Esophagus squamous epithelium (tissue), 5 donors: ENCODE results near the gene RECK. TPM values are rescaled to one million over a fixed set of nuclear protein-coding genes. Genes with fewer than 3 reads are reported as not detected.

Experiments used
- DNase-seq: peaks from one replicate; lab custom pipeline; 2025; lab: John Stamatoyannopoulos, UW
- H3K27ac ChIP-seq, 4 donors: fragments of 200-600 bp; sonication (generic); one replicate each; pipeline ENCODE4 v1.5.1; 2016 to 2019; ENCODE audit warnings: mild to moderate bottlenecking in 1 of 4
- H3K27me3 ChIP-seq, 4 donors: fragments of 200-600 bp; sonication (generic); 1 replicate in 3 of 4; 2 replicates in 1 of 4; pipeline versions ENCODE4 v1.5.1 to v1.6.0; 2017 to 2021; ENCODE audit warnings: antibody characterized with exemption in 1 of 4
- H3K36me3 ChIP-seq, 3 donors: fragments of 200-600 bp; sonication (generic); one replicate each; pipeline ENCODE4 v1.5.1; 2016 to 2019
- H3K4me1 ChIP-seq, 3 donors: fragments of 200-600 bp; sonication (generic); one replicate each; pipeline ENCODE4 v1.5.1; 2017 to 2019
- H3K4me3 ChIP-seq, 4 donors: fragments of 200-600 bp; sonication (generic); 1 replicate in 3 of 4; 2 replicates in 1 of 4; pipeline ENCODE4 v1.5.1; 2016 to 2019; ENCODE audit warnings: mild to moderate bottlenecking in 2 of 4, moderate library complexity in 1 of 4
- H3K9me3 ChIP-seq, 3 donors: fragments of 200-600 bp; sonication (generic); one replicate each; pipeline ENCODE4 v1.5.1; 2016 to 2019
- POLR2A ChIP-seq, 4 donors: fragments of 450-650 bp; IDR thresholded peaks; one replicate each; pipeline ENCODE4 v1.6.1; 2017; ENCODE audit warnings: antibody characterized with exemption in 4 of 4, mild to moderate bottlenecking in 4 of 4, moderate library complexity in 3 of 4
- WGBS, 2 donors: methylation state at CpG; one replicate each; pipeline ENCODE4 v1.1.5; 2018; 5-methylcytosine and 5-hydroxymethylcytosine counted together
- intact Hi-C: fragments of 100-400 bp; cut with DNase I; formaldehyde crosslinking; loops from one replicate; pipeline ENCODE4 v1.15.0; 2022
- total RNA-seq, 4 donors: library from RNA; depleted of rRNA; stranded (reverse); fragments of >200 nt; gene quantifications; one replicate each; pipeline ENCODE4 v1.1.0, GENCODE V29; 2016
- TF ChIP-seq, protein P1 (sequence below), 6 experiments: fragments of 450-650 bp in 4 of 6; fragments of 200-600 bp in 2 of 6; sonication (generic) in 2 of 6; IDR thresholded peaks; one replicate each; pipeline ENCODE4 v1.5.1; 2016 to 2019; ENCODE audit warnings: antibody characterized with exemption in 6 of 6, mild to moderate bottlenecking in 4 of 6, moderate library complexity in 4 of 6
- donor health status: DM: yes; HTN: yes; CAD: no.

The RECK gene
- total RNA-seq, 4 donors from 2014 or later = 0.23 to 16.2 (median 1.9) TPM

- WGBS, 2 donors = 63 to 70% methylated on average over 1 to 2 of the region's 3 CpGs
- no peak for DNase-seq
- Histone ChIP-seq H3K27me3 (peaks cover 0 to 11% (median 0%) of the 10 kb centered on the region in 4 donors), H3K4me3 (no peak overlapping the region), H3K27ac (peak overlapping the region in 3 of 4 donors; percentile 53 to 80 (median 74)), H3K9me3 (no peaks in the 10 kb centered on the region), H3K4me1 (peaks cover 7 to 49% (median 20%) of the 10 kb centered on the region in 3 donors), H3K36me3 (no peaks in the 10 kb centered on the region)
- TF ChIP-seq, protein P1, sequence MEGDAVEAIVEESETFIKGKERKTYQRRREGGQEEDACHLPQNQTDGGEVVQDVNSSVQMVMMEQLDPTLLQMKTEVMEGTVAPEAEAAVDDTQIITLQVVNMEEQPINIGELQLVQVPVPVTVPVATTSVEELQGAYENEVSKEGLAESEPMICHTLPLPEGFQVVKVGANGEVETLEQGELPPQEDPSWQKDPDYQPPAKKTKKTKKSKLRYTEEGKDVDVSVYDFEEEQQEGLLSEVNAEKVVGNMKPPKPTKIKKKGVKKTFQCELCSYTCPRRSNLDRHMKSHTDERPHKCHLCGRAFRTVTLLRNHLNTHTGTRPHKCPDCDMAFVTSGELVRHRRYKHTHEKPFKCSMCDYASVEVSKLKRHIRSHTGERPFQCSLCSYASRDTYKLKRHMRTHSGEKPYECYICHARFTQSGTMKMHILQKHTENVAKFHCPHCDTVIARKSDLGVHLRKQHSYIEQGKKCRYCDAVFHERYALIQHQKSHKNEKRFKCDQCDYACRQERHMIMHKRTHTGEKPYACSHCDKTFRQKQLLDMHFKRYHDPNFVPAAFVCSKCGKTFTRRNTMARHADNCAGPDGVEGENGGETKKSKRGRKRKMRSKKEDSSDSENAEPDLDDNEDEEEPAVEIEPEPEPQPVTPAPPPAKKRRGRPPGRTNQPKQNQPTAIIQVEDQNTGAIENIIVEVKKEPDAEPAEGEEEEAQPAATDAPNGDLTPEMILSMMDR (IDR thresholded peaks at IDR 0.05) = no peak
- TF ChIP-seq POLR2A (IDR thresholded peaks at IDR 0.05) = no peak
- intact Hi-C loops = no loop called here
These were observed 128.3 kb downstream of the RECK start for GRCh38 chr9:36164989-36165388.

- no peaks in the 10 kb centered on the region for H3K9me3 ChIP-seq
- peaks cover 7 to 48% (median 20%) of the 10 kb centered on the region in 3 donors for H3K4me1 ChIP-seq
- WGBS, 2 donors = 9 to 31% methylated on average over 8 to 12 of the region's 12 CpGs
- H3K4me3 ChIP-seq = peak overlapping the region; percentile 22 to 63 (median 52)
- peaks cover 0 to 11% (median 0%) of the 10 kb centered on the region in 4 donors for H3K27me3 ChIP-seq
- TF ChIP-seq, protein P1 (IDR thresholded peaks at IDR 0.05) = no peak
- TF ChIP-seq POLR2A (IDR thresholded peaks at IDR 0.05) = no peak
- peak overlapping the region; percentile 47 to 80 (median 72) for H3K27ac ChIP-seq
- no peaks in the 10 kb centered on the region for H3K36me3 ChIP-seq
- intact Hi-C loops = loop anchor here (2.0 kb wide), 1 partner anchor 63 kb away; no protein-coding TSS in a partner anchor
- DNase-seq = no peak
These were observed 129.1 kb downstream of the RECK start for GRCh38 chr9:36165826-36166167.

- 0 to 6% methylated on average over 15 to 21 of the region's 58 CpGs for whole genome bisulfite sequencing, 2 donors
- Histone ChIP-seq H3K4me1 (peaks cover 7 to 47% (median 20%) of the 10 kb centered on the region in 3 donors), H3K4me3 (peak overlapping the region; percentile 22 to 63 (median 52)), H3K27me3 (peaks cover 0 to 11% (median 0%) of the 10 kb centered on the region in 4 donors), H3K36me3 (no peaks in the 10 kb centered on the region), H3K27ac (peak overlapping the region; percentile 47 to 80 (median 72)), H3K9me3 (no peaks in the 10 kb centered on the region)
- intact Hi-C loops = loop anchor here (2.0 kb wide), 1 partner anchor 64 kb away; no protein-coding TSS in a partner anchor
- TF ChIP-seq POLR2A (IDR thresholded peaks at IDR 0.05) = no peak
- TF ChIP-seq, protein P1 (IDR thresholded peaks at IDR 0.05) = peak; percentile 82 to 94 (median 91)
- DNase-seq = no peak
These were observed 129.6 kb downstream of the RECK start for GRCh38 chr9:36166168-36166927.

DNA sequence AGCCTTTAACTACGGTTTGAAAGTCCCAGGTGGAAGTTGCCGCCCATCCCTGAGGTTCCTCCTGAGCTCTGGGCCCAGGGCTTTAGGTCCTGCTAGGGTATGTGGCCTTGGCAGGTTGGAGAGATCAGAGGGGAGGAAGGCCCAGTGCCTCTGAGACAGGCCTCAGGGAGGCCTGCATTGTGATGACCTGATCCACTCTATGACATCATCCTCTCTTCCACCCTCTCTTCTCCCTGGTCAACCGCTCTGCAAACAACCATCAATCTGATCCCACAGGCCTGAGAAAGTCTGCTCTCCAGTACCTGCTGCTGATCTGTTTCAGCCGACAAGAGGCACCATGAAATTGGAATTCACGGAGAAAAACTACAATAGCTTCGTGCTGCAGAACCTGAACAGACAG lies 132.5 kb downstream of the RECK start, which contains the start of gene CCIN:
TSS of gene CCIN (plus strand) at position 223 of the 400 bp plus-strand sequence. CDS start at position 338, 115 bp downstream.
- Histone ChIP-seq H3K27ac (no peak within 1 kb of the TSS), H3K4me1 (peaks cover 7 to 28% (median 13%) of the 10 kb centered on the region in 3 donors), H3K27me3 (peaks cover 0 to 11% (median 0%) of the 10 kb centered on the region in 4 donors), H3K4me3 (no peak within 1 kb of the TSS), H3K36me3 (no peaks in the 10 kb centered on the region), H3K9me3 (no peaks in the 10 kb centered on the region)
- intact Hi-C loops = no loop called here
- 92 to 100% methylated on average over 1 to 6 of the region's 6 CpGs for whole genome bisulfite sequencing, 2 donors
- no peak for DNase-seq
- TF ChIP-seq, protein P1 (IDR thresholded peaks at IDR 0.05) = no peak
- TF ChIP-seq POLR2A (IDR thresholded peaks at IDR 0.05) = no peak

- Histone ChIP-seq H3K27ac (no peak overlapping the region), H3K27me3 (peaks cover 0 to 11% (median 0%) of the 10 kb centered on the region in 4 donors), H3K4me3 (no peak overlapping the region), H3K36me3 (no peaks in the 10 kb centered on the region), H3K9me3 (no peaks in the 10 kb centered on the region), H3K4me1 (peaks cover 7 to 25% (median 13%) of the 10 kb centered on the region in 3 donors)
- TF ChIP-seq, protein P1 (IDR thresholded peaks at IDR 0.05) = no peak
- TF ChIP-seq POLR2A (IDR thresholded peaks at IDR 0.05) = no peak
- DNase-seq = no peak
- intact Hi-C loops = no loop called here
- WGBS, 2 donors = 88 to 89% methylated on average over 16 to 17 of the region's 17 CpGs
These were observed 133.0 kb downstream of the RECK start for GRCh38 chr9:36169708-36170107.
